NCI-H2107 (cell line): ENCODE results near the gene NR4A1.
A peak's percentile ranks its signal among the peaks of the same experiment; 100 is the strongest.

Experiments used
- DNase-seq: peaks from one replicate; lab custom pipeline; 2025; lab: John Stamatoyannopoulos, UW

The NR4A1 gene

DNA sequence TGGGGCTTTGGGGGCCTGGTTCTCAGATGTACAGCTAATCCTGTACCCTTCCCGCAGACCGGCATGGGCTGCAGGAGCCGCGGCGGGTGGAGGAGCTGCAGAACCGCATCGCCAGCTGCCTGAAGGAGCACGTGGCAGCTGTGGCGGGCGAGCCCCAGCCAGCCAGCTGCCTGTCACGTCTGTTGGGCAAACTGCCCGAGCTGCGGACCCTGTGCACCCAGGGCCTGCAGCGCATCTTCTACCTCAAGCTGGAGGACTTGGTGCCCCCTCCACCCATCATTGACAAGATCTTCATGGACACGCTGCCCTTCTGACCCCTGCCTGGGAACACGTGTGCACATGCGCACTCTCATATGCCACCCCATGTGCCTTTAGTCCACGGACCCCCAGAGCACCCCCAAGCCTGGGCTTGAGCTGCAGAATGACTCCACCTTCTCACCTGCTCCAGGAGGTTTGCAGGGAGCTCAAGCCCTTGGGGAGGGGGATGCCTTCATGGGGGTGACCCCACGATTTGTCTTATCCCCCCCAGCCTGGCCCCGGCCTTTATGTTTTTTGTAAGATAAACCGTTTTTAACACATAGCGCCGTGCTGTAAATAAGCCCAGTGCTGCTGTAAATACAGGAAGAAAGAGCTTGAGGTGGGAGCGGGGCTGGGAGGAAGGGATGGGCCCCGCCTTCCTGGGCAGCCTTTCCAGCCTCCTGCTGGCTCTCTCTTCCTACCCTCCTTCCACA, 7.6 kb downstream of the NR4A1 start:
- DNase-seq, result peak; percentile 51

DNA sequence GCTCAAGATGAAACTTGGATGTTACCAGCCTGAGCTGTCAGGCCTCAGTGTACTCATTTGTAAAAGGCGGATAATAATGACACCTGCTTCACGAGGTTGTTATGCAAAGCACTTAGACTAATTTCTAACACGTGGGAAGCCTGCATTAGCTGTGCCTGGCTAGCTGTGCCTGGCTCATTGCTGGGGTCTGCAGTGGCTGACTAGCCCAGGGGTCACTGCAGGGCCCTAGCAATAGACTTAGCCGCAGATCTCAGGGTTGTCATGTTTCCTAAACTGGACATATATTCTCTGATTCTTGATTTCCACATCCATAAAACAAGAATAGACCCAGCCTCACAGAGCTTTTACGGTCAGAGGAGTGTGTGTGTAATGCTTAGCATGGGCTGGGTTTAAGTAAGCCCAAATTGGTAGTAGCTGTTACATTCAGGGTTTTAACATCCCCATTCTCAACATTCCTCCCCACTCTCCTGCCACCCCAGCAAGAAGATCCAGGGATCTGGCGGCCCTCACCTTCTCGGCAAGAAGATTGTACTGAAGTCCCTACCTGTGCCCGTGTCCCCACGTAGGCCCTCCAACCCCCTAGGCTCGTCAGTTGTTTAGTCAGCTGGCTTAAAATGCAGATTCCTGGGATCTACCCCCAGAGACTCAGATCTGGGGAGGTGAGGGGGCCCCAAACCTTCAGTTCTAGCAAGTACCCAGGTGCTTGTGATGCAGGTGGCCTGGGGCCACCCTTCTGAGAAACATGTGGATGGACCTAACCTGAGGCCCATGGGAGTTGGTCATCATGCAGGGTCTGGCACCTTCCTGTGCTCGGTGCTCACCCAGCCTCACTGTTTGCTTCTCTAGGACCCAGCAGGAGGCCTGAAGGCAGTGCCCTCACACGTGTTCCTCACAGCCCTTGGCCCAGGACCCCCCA, 8.6 kb downstream of the NR4A1 start:
- no peak for DNase-seq

DNA sequence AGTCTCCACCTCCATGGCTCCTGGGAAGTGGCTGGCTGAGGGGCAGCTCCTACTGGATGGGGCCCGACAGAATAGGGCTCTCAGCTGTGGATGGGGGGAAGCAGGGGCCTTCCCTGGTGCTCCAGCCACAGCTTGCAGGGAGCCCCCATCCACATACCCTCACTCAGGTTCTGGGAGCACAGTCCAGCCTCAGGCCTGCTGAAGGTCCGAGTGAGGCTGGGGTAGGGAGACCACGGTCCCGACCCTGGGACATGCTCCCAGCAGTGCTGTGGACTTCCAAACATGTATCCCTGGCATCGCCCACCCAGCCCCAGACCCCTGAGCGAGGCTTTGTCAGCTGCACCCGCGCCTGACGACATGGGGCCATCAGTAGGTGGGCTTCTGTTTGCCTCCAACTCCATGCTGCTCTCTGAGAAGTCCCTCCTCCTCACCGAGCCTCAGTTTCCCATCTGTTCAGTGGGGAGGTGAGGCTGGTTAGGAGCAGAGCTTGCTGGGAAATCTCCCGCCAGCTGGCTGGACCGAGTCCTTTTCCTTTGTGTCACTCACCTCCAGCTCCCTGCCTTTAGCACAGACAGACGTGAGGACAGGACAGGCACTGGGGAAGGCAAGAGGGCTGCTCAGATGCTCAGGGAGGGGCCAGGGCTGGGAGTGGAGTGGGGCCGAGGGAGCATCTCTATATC, 9.4 kb downstream of the NR4A1 start:
- DNase-seq, result no peak

DNA sequence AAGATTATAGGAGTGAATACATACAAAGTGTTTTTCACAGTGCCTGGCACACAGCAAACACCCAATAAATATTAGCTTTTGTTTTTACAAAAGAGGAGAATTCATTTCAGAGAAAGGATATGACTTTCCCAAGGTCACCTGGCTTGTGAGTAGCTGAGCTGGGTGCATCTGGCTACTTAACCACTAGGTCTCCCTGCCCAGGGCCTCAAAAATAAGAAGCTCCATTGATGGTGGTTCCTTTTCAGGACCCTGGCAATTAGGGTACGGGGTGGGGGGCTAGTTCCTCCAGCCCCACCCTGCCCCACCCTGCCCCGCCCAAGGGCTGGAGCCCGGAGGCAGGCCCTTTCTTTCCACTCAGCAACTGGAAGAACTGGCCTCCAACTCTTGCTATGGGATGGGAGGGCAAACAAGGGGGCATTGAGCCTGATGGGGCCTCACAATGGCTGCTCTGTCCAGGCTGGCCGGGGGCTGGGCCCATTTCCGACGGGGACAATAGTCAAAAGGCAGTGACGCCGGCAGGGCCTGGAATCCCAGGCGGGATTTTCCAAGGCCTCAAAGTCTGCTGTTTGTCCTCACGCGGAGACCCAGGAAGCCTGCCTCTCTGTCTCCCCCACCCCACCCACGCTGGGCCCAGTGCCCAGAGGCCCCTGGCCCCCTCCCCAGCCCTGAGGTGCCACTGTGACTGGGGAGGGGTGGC, 10.4 kb downstream of the NR4A1 start:
- DNase-seq, result no peak

DNA sequence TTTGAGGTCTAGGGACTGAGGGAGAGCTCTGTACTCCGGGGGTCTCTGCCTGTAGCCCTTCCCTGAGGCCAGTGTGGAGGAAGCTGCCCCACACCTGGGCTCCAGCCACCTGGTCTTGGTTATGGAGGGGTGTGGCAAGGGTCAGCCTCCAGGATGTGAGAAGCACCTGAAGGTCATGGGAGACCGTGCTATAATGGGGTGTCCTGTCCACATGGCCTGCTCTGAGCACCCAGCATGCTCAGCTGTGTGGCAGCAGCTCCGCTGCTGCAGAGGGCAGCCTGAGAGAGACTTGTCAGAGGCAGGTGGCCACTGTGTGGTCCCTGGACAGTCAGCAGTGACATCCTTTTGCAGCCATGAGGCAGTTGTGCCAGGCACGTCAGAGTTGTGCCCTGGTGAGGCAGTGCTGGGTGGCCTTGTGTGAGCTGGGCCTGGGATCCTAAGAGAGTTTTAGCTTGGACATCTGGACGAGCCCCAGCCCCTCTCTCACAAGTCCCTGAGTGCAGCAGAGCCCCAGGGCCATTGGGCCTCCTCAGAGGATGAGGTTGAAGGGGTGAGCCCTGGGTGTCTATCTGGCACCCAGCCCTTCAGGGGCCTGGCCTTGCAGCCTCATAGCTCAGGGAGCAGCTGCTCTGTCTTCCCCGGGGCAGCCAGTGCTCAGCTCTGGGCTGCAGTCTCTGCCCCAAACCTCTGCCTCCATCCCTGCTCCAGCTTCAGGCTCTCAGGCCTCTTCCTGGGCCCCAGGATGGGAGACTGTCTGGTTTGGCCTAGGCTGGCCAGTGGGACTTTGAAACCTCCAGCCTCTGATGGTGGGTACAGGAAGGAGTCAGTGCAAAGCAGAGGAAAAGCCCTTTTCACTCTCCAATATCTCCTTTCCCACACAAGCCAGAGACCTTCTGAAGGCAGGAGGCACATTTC, 11.2 kb downstream of the NR4A1 start:
- DNase-seq, result no peak

DNA sequence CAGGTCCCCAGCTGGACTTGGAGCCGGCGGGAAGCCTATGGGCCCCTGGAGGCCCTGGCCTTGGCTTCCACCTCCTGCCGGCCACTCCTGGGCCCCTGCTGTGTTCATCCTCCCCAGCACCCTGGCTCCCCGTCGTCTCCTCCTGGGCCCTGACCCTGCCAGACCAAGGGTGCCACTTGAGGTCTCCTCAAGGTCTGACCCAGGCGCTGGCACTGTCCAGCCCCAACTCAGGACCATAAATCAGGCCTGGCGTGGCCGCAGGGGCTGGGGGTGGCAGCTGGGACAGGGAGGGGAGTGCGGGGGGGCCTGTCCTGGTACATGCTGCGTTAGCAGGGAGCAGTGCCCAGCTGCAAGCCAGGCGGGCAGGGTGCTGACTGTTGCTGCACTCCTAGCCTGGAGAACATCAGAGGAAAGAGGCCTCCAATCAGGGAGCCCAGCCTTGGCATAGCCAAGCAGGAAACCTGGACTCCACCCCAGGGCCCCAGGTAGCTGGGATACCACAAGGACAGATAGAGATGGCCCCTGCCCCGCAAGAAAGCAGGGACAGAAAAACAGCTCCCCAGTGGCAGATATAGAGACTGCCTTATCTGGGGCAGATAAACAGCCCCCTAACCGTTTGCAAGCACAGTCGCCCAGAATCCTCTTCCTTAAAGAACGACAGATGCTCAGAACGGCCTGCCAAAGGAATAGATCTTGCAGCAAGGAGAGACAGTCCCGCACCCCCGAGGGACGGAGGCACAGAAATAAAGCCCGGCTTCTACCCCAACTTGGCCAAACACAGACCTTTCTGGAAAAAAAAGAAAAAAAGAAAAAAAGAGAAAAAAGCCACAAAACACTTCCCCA, 12.1 kb downstream of the NR4A1 start:
- no peak for DNase-seq

DNA sequence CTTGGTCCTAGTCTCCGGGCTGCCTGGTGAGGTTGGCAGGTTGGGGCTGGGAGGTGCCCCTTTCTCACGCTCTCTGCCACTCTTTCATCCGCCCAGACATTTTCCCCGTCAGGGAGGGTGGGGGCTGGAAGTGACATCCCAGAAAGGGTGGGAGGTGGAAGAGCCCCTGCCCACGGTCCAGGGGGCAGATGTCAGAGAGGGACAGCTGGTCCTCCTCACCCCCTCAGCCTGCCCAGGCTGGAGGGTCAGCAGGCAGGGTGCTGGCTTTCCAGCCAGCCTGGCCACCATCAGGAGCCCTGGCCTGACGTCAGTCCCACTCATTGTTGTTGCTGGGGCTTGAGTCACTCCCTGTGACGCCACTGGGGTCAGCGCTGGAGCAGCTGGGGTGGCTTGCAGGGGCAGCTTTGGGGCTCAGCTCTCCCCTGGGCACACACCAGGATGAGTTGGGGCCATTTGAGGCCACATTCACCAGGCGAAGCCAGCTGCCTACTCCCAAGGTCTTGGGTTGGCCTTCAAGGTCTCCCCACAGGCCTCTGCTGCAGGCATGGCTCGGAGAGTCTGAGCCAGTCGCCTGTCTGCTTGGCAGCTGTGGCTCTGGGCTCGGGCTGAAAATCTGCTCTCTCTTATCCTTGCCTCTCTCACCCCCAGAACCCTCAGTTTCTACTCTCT, 12.9 kb downstream of the NR4A1 start:
- DNase-seq, result no peak

DNA sequence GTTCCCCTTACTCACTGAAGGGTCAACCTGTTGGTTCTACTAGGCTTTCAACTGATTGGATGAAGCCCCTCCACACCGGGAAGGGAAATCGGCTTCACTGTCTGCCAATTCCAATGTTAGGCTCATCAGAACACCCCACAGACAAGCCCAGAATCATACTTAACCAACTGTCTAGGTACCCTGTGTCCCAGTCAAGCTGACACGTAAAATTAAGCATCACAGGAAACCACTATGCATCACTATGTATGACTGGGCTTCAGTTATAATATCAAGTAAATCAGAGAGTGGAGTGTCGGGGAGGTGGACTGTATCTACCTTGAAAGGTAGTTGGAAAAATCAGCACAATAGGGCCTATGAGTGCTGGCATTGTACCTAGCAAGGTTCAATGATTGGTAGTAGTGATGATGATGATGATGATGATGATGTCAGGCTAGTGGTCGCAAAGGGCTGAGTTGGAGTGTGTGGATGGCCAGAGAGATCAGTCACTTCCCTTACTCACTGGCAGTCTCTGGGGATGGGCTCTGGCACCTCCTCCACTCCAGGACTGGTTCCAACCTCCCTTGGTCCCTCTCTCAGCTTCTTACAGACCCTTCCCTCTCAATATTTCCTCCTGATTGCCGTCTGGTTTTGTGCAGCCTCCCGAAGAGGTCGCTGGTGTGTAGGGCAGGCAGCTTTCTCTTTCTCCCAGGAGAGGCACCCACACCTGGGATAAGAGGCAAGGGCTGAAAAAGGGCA, 15.3 kb downstream of the NR4A1 start:
- no peak for DNase-seq

DNA sequence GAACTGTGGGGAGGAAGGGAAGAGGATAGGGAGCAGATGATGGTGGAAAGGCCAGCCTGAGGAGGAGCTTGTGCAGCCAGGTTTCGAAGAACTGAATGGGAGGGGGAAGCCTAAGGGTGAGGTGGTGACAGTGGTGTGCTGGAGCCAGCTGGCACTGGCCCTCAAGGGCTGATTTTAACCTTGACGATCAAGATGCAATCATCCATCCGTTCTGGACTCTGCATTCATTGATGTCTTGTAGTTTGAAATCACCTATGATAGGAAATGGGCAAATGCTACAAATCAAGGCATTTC, 15.8 kb downstream of the NR4A1 start:
- DNase-seq, result no peak

DNA sequence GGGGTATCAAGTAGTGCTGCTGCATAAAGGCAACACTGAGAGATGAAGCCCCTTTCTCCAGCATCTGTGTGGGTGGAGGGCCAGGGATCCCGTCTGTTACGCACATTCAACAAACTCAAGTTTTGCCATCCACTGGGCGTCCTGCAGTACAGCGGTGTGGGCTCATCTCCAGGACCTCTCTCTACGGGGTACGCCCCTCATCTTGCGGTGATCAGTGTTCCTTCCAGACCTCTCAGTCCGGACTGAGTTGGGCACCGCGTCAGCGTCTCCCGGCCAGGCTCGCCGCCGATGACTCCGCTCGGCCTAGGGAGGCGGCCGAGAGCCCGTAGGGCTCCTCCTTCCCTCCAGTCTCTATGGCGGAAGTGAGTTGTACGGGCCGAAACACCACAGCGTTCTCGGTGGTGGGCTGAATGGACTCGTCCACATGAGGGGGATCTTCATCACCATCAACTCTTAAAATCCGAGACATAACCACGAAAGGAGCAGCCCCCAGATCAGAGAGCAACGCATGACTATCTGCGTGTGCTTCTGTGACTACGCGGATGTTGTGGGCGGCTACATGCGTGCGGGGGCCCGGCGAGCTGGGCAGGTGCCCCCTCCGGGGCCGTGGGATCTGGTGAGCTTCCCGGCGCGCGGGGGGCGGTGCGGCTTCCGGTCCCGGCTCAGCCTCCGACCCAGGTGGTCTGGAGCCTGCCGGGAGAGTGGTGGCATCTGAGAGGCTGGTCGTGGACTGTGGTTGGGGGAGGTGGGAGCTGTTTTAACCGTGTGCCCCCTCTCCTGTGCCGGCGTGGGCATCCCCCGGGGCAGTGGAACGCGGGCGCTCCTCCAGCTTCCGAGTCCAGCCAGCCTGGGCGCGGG, 18.3 kb downstream of the NR4A1 start, which contains the start of gene ATG101:
Gene ATG101 (plus strand): TSS at position 652 of the 858 bp plus-strand sequence. CDS start 3,673 bp downstream, outside the sequence.
- DNase-seq, result peak; percentile 89

DNA sequence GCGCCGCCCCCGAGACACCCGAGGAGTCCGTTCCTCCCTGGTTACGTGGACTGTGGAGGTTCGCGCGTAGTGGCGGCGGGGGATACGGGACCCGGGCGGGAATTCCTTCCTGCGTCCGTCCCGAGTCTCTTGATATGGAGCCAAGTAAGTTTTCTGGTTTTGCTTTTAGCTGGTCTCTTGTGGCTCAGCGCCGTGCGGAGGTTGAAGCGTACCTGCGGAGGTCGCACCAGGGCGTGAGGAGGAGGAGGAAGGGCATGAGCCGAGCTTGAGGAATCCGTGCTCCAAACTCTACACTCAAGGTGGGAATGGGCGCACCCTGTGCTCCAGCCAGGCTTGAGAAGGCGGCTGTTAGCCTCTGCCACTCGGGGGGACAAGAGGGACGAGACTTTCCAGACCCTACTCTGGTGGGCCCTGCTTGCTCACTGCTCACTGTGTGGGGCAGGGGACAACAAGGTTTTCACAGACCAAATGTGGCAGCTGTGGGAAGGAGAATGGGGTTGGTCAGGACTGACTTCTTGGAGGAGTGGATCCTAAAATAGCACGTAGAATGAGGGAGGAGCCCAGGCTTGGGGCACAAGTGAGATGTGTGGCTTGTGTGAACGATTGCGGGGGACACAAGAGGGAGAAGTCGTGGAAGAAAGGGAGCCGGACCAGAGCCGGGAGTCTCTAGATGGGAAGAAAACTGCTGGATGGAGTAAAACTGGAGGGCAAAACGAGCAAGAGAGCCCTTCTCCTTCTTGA, 19.1 kb downstream of the NR4A1 start:
- DNase-seq, result no peak

DNA sequence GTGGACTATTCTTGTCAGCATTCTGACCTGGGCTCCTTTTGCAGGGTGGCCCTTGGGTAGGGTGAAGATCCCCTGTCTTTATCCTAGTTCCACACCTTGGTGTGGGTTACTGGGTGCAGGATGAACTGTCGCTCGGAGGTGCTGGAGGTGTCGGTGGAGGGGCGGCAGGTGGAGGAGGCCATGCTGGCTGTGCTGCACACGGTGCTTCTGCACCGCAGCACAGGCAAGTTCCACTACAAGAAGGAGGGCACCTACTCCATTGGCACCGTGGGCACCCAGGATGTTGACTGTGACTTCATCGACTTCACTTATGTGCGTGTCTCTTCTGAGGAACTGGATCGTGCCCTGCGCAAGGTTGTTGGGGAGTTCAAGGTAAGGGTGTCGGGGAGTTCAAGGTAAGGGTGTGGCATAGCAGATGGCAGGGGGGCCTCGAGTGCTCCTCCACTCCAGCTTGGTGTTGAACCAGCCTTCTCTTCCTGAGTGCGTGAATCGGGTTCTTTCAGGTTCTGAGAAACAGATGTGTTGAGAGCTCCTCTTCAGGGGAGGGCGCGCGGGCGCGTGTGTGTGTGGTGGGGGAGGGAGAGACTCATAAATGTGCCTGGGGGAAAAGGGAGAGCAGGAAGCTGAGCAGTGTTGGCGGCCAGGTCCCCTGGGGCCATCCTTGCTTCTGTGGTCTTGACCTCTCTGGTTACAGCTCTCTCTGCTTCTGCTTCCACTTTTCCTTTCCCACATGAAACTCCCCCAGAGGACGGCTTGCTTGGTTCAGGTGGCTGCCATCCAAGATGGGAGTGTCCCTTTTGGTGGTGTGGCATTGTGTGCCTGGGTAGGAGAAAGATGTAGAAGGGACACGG, 22.5 kb downstream of the NR4A1 start:
- DNase-seq, result peak; percentile 89

DNA sequence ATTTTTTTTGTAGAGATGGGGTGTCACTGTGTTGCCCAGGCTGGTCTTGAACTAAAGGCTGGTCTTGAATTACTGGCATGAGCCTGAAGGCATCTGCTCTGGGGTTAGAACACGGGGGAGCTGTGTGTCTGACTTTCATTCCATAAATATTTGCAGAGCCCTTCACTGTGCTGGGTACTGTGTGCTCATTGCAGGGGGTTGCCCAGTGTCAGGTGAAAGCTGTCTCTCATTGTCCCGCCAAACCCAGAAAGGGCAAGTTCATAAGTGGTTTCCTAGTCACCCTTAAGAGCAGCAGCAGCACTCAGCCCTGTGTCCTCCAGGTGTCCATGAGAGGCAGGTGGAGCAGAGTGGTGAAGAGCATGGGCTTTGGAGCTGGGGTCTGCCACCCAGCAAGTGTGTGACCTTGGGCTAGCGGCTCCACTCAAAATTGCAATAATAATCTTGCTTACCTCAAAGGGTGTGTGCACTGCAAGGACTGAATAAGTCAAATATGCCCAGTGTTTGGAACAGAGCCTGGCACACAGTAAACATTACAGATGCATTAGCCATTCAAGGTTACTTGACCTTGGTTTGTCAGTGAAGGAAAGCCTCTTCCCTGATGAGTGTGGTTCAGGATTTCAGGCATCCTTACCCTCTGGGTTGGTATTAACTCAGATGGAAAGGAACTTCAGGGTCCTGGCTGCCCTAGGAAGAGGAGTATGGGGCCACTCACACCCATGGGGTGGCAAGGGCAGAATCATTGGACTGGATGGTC, 23.9 kb downstream of the NR4A1 start:
- no peak for DNase-seq

DNA sequence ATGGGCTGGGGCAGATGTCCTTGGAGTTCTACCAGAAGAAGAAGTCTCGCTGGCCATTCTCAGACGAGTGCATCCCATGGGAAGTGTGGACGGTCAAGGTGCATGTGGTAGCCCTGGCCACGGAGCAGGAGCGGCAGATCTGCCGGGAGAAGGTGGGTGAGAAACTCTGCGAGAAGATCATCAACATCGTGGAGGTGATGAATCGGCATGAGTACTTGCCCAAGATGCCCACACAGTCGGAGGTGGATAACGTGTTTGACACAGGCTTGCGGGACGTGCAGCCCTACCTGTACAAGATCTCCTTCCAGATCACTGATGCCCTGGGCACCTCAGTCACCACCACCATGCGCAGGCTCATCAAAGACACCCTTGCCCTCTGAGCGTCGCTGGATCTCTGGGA, 25.6 kb downstream of the NR4A1 start:
- no peak for DNase-seq

DNA sequence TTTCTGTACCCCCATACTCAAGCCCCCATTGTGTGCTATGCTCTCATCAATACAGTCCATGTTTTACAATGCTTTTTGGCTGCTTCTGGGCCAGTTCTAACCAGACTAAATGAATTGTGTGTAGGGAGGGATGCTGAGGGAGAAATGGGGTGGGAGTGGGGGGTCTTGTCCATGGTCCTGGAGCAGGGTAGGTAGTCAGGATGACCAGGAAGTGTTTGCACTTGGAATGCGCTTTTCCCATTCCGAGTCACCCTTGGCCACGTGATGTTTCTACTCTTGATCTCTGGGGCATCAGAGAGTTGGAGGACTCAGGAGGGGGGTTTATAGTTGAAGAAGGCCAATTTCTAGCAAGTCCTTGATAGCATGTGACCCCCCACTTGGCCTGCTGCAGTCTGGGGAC, 27.0 kb downstream of the NR4A1 start:
- DNase-seq, result no peak
